ENCODE results near the gene KLHL7. TPM values are rescaled to one million over a fixed set of nuclear protein-coding genes. Genes with fewer than 3 reads are reported as not detected.
"Not testable (repeated sequence)": the region's sequence is repeated elsewhere in the genome, so short reads cannot be mapped to it uniquely, and the experiment has no call there.

Gene KLHL7
- total RNA-seq, 1 experiment from 2014 or later, result 68.8 TPM

- peak; percentile 54 for DNase-seq (ENCODE audit: low read depth)
Observed at GRCh38 chr7:23107781-23108180, 2.2 kb downstream of the KLHL7 start.

- DNase-seq (ENCODE audit: low read depth), result no peak
Observed at GRCh38 chr7:23108995-23109394, 3.4 kb downstream of the KLHL7 start.

GRCh38 chr7:23109470-23109869 is 3.9 kb downstream of the KLHL7 start:
- DNase-seq (ENCODE audit: low read depth), result no peak

GRCh38 chr7:23114896-23115295 is 9.3 kb downstream of the KLHL7 start:
- peak; percentile 65 for DNase-seq (ENCODE audit: low read depth)

GRCh38 chr7:23115991-23116390 is 10.4 kb downstream of the KLHL7 start:
- DNase-seq (ENCODE audit: low read depth), result no peak

GRCh38 chr7:23117841-23118240 is 12.3 kb downstream of the KLHL7 start:
- DNase-seq (ENCODE audit: low read depth), result peak; percentile 18

GRCh38 chr7:23120106-23120505 is 14.5 kb downstream of the KLHL7 start:
- no peak for DNase-seq (ENCODE audit: low read depth)

GRCh38 chr7:23121165-23121564 is 15.6 kb downstream of the KLHL7 start:
- no peak for DNase-seq (ENCODE audit: low read depth)

GRCh38 chr7:23123007-23123406 is 17.4 kb downstream of the KLHL7 start:
- no peak for DNase-seq (ENCODE audit: low read depth)

GRCh38 chr7:23123465-23123864 is 17.9 kb downstream of the KLHL7 start:
- DNase-seq (ENCODE audit: low read depth), result no peak

GRCh38 chr7:23129036-23129435 is 23.5 kb downstream of the KLHL7 start:
- no peak for DNase-seq (ENCODE audit: low read depth)

GRCh38 chr7:23131799-23132198 is 26.2 kb downstream of the KLHL7 start:
- DNase-seq (ENCODE audit: low read depth), result not testable (repeated sequence)

- no peak for DNase-seq (ENCODE audit: low read depth)
Observed at GRCh38 chr7:23133797-23134196, 28.2 kb downstream of the KLHL7 start.

GRCh38 chr7:23135755-23136154 is 30.2 kb downstream of the KLHL7 start:
- DNase-seq (ENCODE audit: low read depth), result no peak

GRCh38 chr7:23136216-23136615 is 30.6 kb downstream of the KLHL7 start:
- DNase-seq (ENCODE audit: low read depth), result no peak

GRCh38 chr7:23157679-23158078 is 52.1 kb downstream of the KLHL7 start:
- DNase-seq (ENCODE audit: low read depth), result no peak

GRCh38 chr7:23158546-23158945 is 53.0 kb downstream of the KLHL7 start:
- no peak for DNase-seq (ENCODE audit: low read depth)

- no peak for DNase-seq (ENCODE audit: low read depth)
Observed at GRCh38 chr7:23161482-23161881, 55.9 kb downstream of the KLHL7 start.

GRCh38 chr7:23164846-23165245 is 59.3 kb downstream of the KLHL7 start:
- DNase-seq (ENCODE audit: low read depth), result no peak

GRCh38 chr7:23165316-23165715 is 59.7 kb downstream of the KLHL7 start:
- DNase-seq (ENCODE audit: low read depth), result no peak

- DNase-seq (ENCODE audit: low read depth), result no peak
Observed at GRCh38 chr7:23167691-23168090, 62.1 kb downstream of the KLHL7 start.

GRCh38 chr7:23168111-23168885 is 62.7 kb downstream of the KLHL7 start:
- no peak for DNase-seq (ENCODE audit: low read depth)

GRCh38 chr7:23175938-23176337 is 70.4 kb downstream of the KLHL7 start:
- DNase-seq (ENCODE audit: low read depth), result no peak
